Neural progenitor cell (in vitro differentiated cells): ENCODE measurements around the gene ZNF771.

Experiments
- EZH2 ChIP-seq: fragments of 200-600 bp; sonication (generic); IDR thresholded peaks from 2 replicates; pipeline ENCODE4 v1.6.1; 2017; ENCODE audit warnings: antibody characterized with exemption, mild to moderate bottlenecking, moderate library complexity
- EZH2phosphoT487 ChIP-seq: fragments of 200-600 bp; sonication (generic); IDR thresholded peaks from 2 replicates; pipeline ENCODE4 v1.6.1; 2017; ENCODE audit warnings: antibody characterized with exemption
- TF ChIP-seq, protein P1 (sequence below): fragments of 200-600 bp; sonication (generic); IDR thresholded peaks from 2 replicates; pipeline ENCODE4 v1.5.1; 2017; ENCODE audit warnings: antibody characterized with exemption, mild to moderate bottlenecking

DNA sequence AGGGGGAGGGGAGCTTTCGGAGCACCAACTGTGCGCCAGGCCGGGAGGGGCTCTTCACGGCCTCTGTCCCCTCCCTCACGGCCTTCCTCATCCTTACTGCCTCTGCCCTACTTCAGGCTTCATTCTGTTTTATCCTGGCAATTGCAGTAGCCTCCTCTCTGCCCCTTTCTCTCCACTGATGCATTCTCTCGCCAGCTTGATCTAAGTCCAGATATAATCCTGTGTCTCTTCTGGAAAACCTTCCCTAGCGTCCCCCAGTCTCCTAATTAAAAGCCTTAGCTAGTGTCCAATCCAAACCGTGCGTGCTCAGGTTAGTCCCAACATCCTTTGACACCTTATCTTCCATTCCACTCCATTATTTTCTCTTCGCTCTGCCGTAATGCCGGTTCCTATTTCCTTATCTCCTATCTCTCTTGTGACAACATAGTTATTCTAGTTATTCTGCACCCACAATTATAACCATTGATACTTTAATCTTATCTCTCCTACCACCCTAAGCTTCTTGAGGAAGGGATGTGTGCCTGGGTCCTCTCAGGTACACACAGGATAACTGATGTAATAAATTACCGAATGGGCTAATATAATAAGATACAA, 11.3 kb upstream of the ZNF771 start:
- TF ChIP-seq EZH2 (no peak), EZH2phosphoT487 (no peak)
- TF ChIP-seq, protein P1, sequence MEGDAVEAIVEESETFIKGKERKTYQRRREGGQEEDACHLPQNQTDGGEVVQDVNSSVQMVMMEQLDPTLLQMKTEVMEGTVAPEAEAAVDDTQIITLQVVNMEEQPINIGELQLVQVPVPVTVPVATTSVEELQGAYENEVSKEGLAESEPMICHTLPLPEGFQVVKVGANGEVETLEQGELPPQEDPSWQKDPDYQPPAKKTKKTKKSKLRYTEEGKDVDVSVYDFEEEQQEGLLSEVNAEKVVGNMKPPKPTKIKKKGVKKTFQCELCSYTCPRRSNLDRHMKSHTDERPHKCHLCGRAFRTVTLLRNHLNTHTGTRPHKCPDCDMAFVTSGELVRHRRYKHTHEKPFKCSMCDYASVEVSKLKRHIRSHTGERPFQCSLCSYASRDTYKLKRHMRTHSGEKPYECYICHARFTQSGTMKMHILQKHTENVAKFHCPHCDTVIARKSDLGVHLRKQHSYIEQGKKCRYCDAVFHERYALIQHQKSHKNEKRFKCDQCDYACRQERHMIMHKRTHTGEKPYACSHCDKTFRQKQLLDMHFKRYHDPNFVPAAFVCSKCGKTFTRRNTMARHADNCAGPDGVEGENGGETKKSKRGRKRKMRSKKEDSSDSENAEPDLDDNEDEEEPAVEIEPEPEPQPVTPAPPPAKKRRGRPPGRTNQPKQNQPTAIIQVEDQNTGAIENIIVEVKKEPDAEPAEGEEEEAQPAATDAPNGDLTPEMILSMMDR = no peak
